Measurements from ENCODE around the gene TCF25. TPM values are rescaled to one million over a fixed set of nuclear protein-coding genes. Genes with fewer than 3 reads are reported as not detected.

TCF25 gene
- polyA plus RNA-seq, 1 experiment = 156 TPM

DNA sequence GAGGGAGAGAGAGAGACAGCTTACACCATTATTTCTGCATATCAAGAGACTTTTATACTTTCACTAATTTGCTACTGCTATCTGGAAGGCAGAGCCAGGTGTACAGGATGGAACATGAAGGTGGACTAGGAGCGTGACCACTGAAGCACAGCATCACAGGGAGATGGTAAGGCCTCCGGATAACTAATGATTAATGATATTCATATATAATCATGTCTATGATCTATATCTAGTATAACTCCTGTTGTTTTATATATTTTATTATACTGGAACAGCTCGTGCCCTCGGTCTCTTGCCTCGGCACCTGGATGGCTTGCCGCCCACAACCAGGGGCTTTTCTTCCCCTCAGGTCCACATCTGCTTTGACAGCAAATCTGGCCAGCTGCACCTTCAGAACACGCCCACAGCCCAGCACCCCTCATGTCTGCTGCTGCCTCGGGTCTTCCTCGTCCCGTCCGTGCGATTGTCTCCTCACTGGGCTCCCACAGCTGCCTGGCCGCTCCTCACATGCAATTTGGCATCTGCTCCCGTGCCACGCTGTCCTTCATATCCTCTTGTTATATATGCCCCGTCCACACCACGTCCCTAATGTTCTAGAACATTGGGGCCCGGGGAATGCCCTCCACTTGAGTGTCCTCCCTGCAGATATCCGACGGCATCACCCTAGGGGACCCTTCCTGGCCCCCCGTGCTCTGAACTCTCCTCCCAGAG is 64.9 kb downstream of the TCF25 start:
- H3K27ac ChIP-seq (ENCODE audit: low read depth, low read length) = no peak overlapping the region
- no peaks in the 10 kb centered on the region for H3K27me3 ChIP-seq (ENCODE audit: control insufficient read depth, insufficient read depth, low read length)
- H3K9me3 ChIP-seq (ENCODE audit: control insufficient read depth, insufficient read depth, low read length) = no peaks in the 10 kb centered on the region; the same call in 1 of the 2 replicates
- CTCF ChIA-PET = no interaction called here
- no peak for DNase-seq (ENCODE audit: low read depth, low spot score)
- POLR2A ChIA-PET = interaction anchor here (0.9 kb wide), 1 partner anchor 14 kb away, joined by 4 read pairs; no protein-coding TSS in a partner anchor
- H3K4me3 ChIP-seq (ENCODE audit: low read depth, low read length) = no peak overlapping the region
- TF ChIP-seq, protein P1, sequence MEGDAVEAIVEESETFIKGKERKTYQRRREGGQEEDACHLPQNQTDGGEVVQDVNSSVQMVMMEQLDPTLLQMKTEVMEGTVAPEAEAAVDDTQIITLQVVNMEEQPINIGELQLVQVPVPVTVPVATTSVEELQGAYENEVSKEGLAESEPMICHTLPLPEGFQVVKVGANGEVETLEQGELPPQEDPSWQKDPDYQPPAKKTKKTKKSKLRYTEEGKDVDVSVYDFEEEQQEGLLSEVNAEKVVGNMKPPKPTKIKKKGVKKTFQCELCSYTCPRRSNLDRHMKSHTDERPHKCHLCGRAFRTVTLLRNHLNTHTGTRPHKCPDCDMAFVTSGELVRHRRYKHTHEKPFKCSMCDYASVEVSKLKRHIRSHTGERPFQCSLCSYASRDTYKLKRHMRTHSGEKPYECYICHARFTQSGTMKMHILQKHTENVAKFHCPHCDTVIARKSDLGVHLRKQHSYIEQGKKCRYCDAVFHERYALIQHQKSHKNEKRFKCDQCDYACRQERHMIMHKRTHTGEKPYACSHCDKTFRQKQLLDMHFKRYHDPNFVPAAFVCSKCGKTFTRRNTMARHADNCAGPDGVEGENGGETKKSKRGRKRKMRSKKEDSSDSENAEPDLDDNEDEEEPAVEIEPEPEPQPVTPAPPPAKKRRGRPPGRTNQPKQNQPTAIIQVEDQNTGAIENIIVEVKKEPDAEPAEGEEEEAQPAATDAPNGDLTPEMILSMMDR (IDR thresholded peaks at IDR 0.05; ENCODE audit: low read depth, low read length) = no peak

GRCh38 chr16:89944773-89945172 is 71.4 kb downstream of the TCF25 start:
- no peak for DNase-seq (ENCODE audit: low read depth, low spot score)
- no peak overlapping the region for H3K4me3 ChIP-seq (ENCODE audit: low read depth, low read length)
- TF ChIP-seq, protein P1 (IDR thresholded peaks at IDR 0.05; ENCODE audit: low read depth, low read length) = no peak
- no peak overlapping the region for H3K27ac ChIP-seq (ENCODE audit: low read depth, low read length)
- ChIA-PET CTCF (no interaction called here), POLR2A (no interaction called here)
- no peaks in the 10 kb centered on the region for H3K27me3 ChIP-seq (ENCODE audit: control insufficient read depth, insufficient read depth, low read length)
- no peaks in the 10 kb centered on the region for H3K9me3 ChIP-seq (ENCODE audit: control insufficient read depth, insufficient read depth, low read length)

GRCh38 chr16:89945654-89946053 is 72.3 kb downstream of the TCF25 start:
- no peak for DNase-seq (ENCODE audit: low read depth, low spot score)
- no peaks in the 10 kb centered on the region for H3K27me3 ChIP-seq (ENCODE audit: control insufficient read depth, insufficient read depth, low read length)
- TF ChIP-seq, protein P1 (IDR thresholded peaks at IDR 0.05; ENCODE audit: low read depth, low read length) = no peak
- no peaks in the 10 kb centered on the region for H3K9me3 ChIP-seq (ENCODE audit: control insufficient read depth, insufficient read depth, low read length)
- ChIA-PET CTCF (no interaction called here), POLR2A (no interaction called here)
- no peak overlapping the region for H3K4me3 ChIP-seq (ENCODE audit: low read depth, low read length)
- H3K27ac ChIP-seq (ENCODE audit: low read depth, low read length) = no peak overlapping the region

GRCh38 chr16:89946515-89946914 is 73.1 kb downstream of the TCF25 start:
- no peak for DNase-seq (ENCODE audit: low read depth, low spot score)
- H3K27ac ChIP-seq (ENCODE audit: low read depth, low read length) = no peak overlapping the region
- H3K9me3 ChIP-seq (ENCODE audit: control insufficient read depth, insufficient read depth, low read length) = no peaks in the 10 kb centered on the region
- H3K4me3 ChIP-seq (ENCODE audit: low read depth, low read length) = no peak overlapping the region
- CTCF ChIA-PET = no interaction called here
- POLR2A ChIA-PET = interaction anchor here (3.7 kb wide), 1 partner anchor 24 kb away, joined by 17 read pairs; the partner anchor contains the start of gene TUBB3
- H3K27me3 ChIP-seq (ENCODE audit: control insufficient read depth, insufficient read depth, low read length) = no peaks in the 10 kb centered on the region
- TF ChIP-seq, protein P1 (IDR thresholded peaks at IDR 0.05; ENCODE audit: low read depth, low read length) = no peak

DNA sequence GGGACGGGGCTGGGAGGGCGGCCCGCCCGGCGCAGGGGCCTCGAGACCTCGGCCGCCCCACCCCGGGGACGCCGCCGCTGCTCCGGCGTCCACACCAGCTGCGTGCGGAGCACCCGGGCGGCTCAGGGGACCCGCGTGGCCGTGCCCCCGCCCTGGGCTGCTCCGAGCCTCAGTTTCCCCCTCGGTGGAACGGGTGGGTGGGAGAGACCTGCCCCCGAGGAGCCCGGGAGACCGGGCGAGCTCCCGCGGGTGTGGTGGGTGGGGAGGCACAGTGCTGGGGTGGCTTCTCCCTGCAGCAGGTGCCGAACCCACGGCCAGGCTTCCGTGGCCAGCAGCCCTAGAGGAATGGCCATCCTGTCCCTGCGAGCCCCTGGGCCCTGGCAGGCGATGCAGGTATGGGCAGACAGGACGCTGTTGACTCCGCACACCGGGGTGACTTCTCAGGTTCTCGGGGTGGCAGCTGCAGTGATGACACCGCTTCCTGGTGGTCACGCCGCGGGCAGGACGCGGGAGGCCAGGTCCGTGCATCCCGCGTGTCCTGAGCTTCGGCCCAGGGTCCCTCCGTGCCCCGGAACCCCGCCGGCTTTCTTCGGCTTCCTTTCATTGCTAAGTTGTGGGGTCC is 75.8 kb downstream of the TCF25 start:
- no peak for DNase-seq (ENCODE audit: low read depth, low spot score)
- TF ChIP-seq, protein P1 (IDR thresholded peaks at IDR 0.05; ENCODE audit: low read depth, low read length) = no peak
- no peaks in the 10 kb centered on the region for H3K27me3 ChIP-seq (ENCODE audit: control insufficient read depth, insufficient read depth, low read length)
- ChIA-PET POLR2A (interaction anchor here (0.7 to 3.7 kb wide), 2 partner anchors 24 to 26 kb away, joined by 3 to 17 read pairs; partner anchors contain the start of gene TUBB3), CTCF (no interaction called here)
- no peak overlapping the region for H3K27ac ChIP-seq (ENCODE audit: low read depth, low read length)
- peak overlapping the region; percentile 66 for H3K4me3 ChIP-seq (ENCODE audit: low read depth, low read length)
- H3K9me3 ChIP-seq (ENCODE audit: control insufficient read depth, insufficient read depth, low read length) = no peaks in the 10 kb centered on the region
